HCT116 (cell line): ENCODE measurements around the gene LPCAT2. TPM values are rescaled to one million over a fixed set of nuclear protein-coding genes. Genes with fewer than 3 reads are reported as not detected.

Experiments
- ATAC-seq: fragments of 200-7000 bp; cut with Tn5 transposase; 2 replicates; pipeline ENCODE4 v1.9.1; 2020; ENCODE audit warnings: mild to moderate bottlenecking, moderate library complexity
- BruUV-seq: library from RNA; stranded (reverse); fragments of 400-500 nt; replicated peaks from 2 replicates; lab custom pipeline; 2021; lab: Mats Ljungman, UMichigan
- CTCF ChIA-PET: fragments of 300-600 bp; sonication (Branson Sonifier 250); formaldehyde crosslinking; loops from one replicate; lab custom pipeline; 2021; ENCODE audit warnings: antibody characterized with exemption; lab: Charles Lee
- POLR2A ChIA-PET: fragments of 300-600, 350-600 bp; sonication (Branson Sonifier 250); formaldehyde crosslinking; loops from one replicate; lab custom pipeline; 2021; ENCODE audit warnings: antibody characterized with exemption; lab: Charles Lee
- RAD21 ChIA-PET, 2 experiments: fragments of 300-600 bp; sonication (Branson Sonifier 250); formaldehyde crosslinking; loops; one replicate each; lab custom pipeline; 2023; ENCODE audit warnings: low total read pairs in 2 of 2; ENCODE audit not compliant: uncharacterized antibody in 2 of 2, unreplicated experiment in 2 of 2, low non-redundant PET in 1 of 2; lab: Charles Lee
- DNase-seq: peaks from one replicate; pipeline ENCODE4 v3.0.0-alpha.2; 2010; ENCODE audit warnings: low read depth, low spot score
- H2AFZ ChIP-seq: fragments of 200-600 bp; shearing (Covaris generic), sonication (generic); 2 replicates; pipeline ENCODE4 v1.6.1; 2017; ENCODE audit warnings: low read depth, mixed run types, mixed read lengths, antibody characterized with exemption, low read length; ENCODE audit not compliant: poor library complexity, severe bottlenecking
- H3K27ac ChIP-seq: 2 replicates; pipeline ENCODE4 v1.5.1; 2012; ENCODE audit warnings: low read depth, low read length
- H3K27me3 ChIP-seq: fragments of 200-600 bp; sonication (generic); 2 replicates; pipeline ENCODE4 v1.6.1; 2016; ENCODE audit warnings: mixed run types, low read length, mixed read lengths; ENCODE audit not compliant: insufficient read depth
- H3K36me3 ChIP-seq, 2 experiments: fragments of 200-500 bp in 1 of 2; fragments of 200-600 bp in 1 of 2; sonication (Bioruptor generic) in 1 of 2; sonication (generic) in 1 of 2; 2 replicates each; pipeline versions ENCODE4 v1.5.1 to v1.6.1; 2014 to 2016; ENCODE audit warnings: low read length in 2 of 2, inconsistent platforms in 1 of 2, mixed read lengths in 1 of 2, mixed run types in 1 of 2; ENCODE audit not compliant: insufficient read depth in 2 of 2, control insufficient read depth in 1 of 2
- H3K4me1 ChIP-seq, 2 experiments: fragments of 200-600 bp in 1 of 2; sonication (generic) in 1 of 2; 2 replicates each; pipeline versions ENCODE4 v1.5.1 to v1.6.1; 2012 to 2017; ENCODE audit warnings: low read length in 2 of 2, inconsistent platforms in 1 of 2, mild to moderate bottlenecking in 1 of 2, mixed read lengths in 1 of 2, mixed run types in 1 of 2, moderate library complexity in 1 of 2; ENCODE audit not compliant: insufficient read depth in 2 of 2, control insufficient read depth in 1 of 2
- H3K4me2 ChIP-seq: fragments of 200-600 bp; sonication (generic); 2 replicates; pipeline ENCODE4 v1.6.1; 2017; ENCODE audit warnings: mixed run types, low read length, mixed read lengths
- H3K4me3 ChIP-seq, 2 experiments: fragments of 200-600 bp in 1 of 2; sonication (generic) in 1 of 2; replicated peaks in 1 of 2; 2 replicates each; pipeline ENCODE4 v1.5.1; 2011 to 2016; ENCODE audit warnings: low read length in 2 of 2, control low read depth in 1 of 2, low read depth in 1 of 2, mild to moderate bottlenecking in 1 of 2, mixed read lengths in 1 of 2, mixed run types in 1 of 2
- H3K79me2 ChIP-seq: fragments of 200-600 bp; sonication (generic); 2 replicates; pipeline ENCODE4 v1.6.1; 2017; ENCODE audit warnings: mild to moderate bottlenecking, mixed run types, low read length, moderate library complexity, mixed read lengths; ENCODE audit not compliant: insufficient read depth
- H3K9ac ChIP-seq: fragments of 200-600 bp; sonication (generic); 2 replicates; pipeline ENCODE4 v1.6.1; 2016; ENCODE audit warnings: low read length, mixed read lengths
- H3K9me2 ChIP-seq: fragments of 200-600 bp; sonication (generic), shearing (Covaris generic); 2 replicates; pipeline ENCODE4 v1.6.1; 2017; ENCODE audit warnings: mixed run types, mild to moderate bottlenecking, moderate library complexity; ENCODE audit not compliant: insufficient read depth
- H3K9me3 ChIP-seq, 2 experiments: fragments of 200-500 bp in 1 of 2; fragments of 200-600 bp in 1 of 2; sonication (Bioruptor generic) in 1 of 2; sonication (generic) in 1 of 2; 2 replicates each; pipeline ENCODE4 v1.6.1; 2014 to 2017; ENCODE audit warnings: low read length in 2 of 2, mixed read lengths in 2 of 2, inconsistent platforms in 1 of 2, low read depth in 1 of 2, mild to moderate bottlenecking in 1 of 2, mixed run types in 1 of 2, moderate library complexity in 1 of 2; ENCODE audit not compliant: control insufficient read depth in 1 of 2, insufficient read depth in 1 of 2
- H4K20me1 ChIP-seq: fragments of 200-600 bp; sonication (generic), shearing (Covaris generic); 2 replicates; pipeline ENCODE4 v1.6.1; 2017; ENCODE audit warnings: mixed run types, mild to moderate bottlenecking, moderate library complexity; ENCODE audit not compliant: insufficient read depth
- EZH2 ChIP-seq: fragments of 200-600 bp; sonication (generic); IDR thresholded peaks from 2 replicates; pipeline ENCODE4 v1.6.1; 2017; ENCODE audit warnings: antibody characterized with exemption, mixed run types
- SIN3A ChIP-seq: IDR thresholded peaks from 2 replicates; pipeline ENCODE4 v1.6.1; 2012; ENCODE audit warnings: low read depth
- SP1 ChIP-seq: IDR thresholded peaks from 2 replicates; pipeline ENCODE4 v1.6.1; 2012; ENCODE audit warnings: low read depth
- intact Hi-C: fragments of 100-400 bp; cut with micrococcal nuclease; formaldehyde crosslinking; loops from 2 replicates; pipeline ENCODE4 v1.10.0; 2022
- total RNA-seq: library from RNA; stranded (reverse); gene quantifications from one replicate; pipeline ENCODE4 v1.2.1, GENCODE V29; 2021; ENCODE audit not compliant: unreplicated experiment
- TF ChIP-seq, protein P1 (sequence below), 3 experiments: fragments of 200-600 bp in 1 of 3; sonication (generic) in 1 of 3; IDR thresholded peaks in 2 of 3; conservative IDR thresholded peaks in 1 of 3; 2 replicates each; pipeline ENCODE4 v1.5.1; 2012 to 2017; ENCODE audit warnings: low read depth in 2 of 3, low read length in 2 of 3, antibody characterized with exemption in 1 of 3, borderline replicate concordance in 1 of 3, control low read depth in 1 of 3, mild to moderate bottlenecking in 1 of 3, mixed read lengths in 1 of 3, mixed run types in 1 of 3, moderate library complexity in 1 of 3; ENCODE audit not compliant: insufficient read depth in 1 of 3
- TF ChIP-seq, protein P2 (sequence below): IDR thresholded peaks from 2 replicates; pipeline ENCODE4 v1.6.1; 2011; ENCODE audit warnings: mild to moderate bottlenecking, low read length, moderate library complexity; ENCODE audit not compliant: insufficient replicate concordance; ENCODE audit errors: extremely low read depth

The LPCAT2 gene
- total RNA-seq, 1 experiment from 2014 or later, result 13.1 TPM

DNA sequence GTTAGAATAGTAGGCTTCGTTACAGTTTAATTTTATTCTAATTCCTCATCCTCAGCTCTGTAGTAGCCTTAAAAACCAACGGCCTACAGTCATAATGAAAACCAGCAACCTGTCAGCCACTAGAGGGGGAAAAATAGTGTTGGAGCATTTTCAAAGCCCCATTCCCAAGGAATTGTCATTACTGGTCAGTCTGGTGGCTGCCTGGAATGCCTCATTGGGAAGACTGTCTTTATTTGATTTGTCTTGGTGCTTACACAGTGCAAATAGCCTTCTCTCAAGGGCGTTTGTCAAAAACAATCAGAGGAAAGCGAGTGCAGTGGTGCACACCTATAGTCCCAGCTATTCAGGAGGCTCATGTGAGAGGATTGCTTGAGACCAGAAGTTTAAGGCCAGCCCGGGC is 4.7 kb downstream of the LPCAT2 start:
- RAD21 ChIA-PET, result no interaction called here

More for the DNA sequence above, 4.7 kb downstream of the LPCAT2 start:
- Histone ChIP-seq H3K4me2 (no peak overlapping the region), H4K20me1 (no peaks in the 10 kb centered on the region), H3K9me3 (peaks cover 5 to 7% of the 10 kb centered on the region in 2 experiments; a peak in 3 of 4 replicates), H3K36me3 (no peaks in the 10 kb centered on the region), H3K27ac (no peak overlapping the region), H3K9ac (no peak overlapping the region), H3K9me2 (no peaks in the 10 kb centered on the region), H3K79me2 (0 out of 2 replicates have a peak, but pooled peaks cover 2% of the 10 kb centered on the region), H2AFZ (no peak overlapping the region), H3K27me3 (no peaks in the 10 kb centered on the region), H3K4me3 (no peak overlapping the region), H3K4me1 (peaks cover 3 to 12% of the 10 kb centered on the region in 2 experiments; a peak in 3 of 4 replicates)
- TF ChIP-seq SIN3A (no peak), SP1 (no peak), EZH2 (no peak)
- TF ChIP-seq, protein P1, sequence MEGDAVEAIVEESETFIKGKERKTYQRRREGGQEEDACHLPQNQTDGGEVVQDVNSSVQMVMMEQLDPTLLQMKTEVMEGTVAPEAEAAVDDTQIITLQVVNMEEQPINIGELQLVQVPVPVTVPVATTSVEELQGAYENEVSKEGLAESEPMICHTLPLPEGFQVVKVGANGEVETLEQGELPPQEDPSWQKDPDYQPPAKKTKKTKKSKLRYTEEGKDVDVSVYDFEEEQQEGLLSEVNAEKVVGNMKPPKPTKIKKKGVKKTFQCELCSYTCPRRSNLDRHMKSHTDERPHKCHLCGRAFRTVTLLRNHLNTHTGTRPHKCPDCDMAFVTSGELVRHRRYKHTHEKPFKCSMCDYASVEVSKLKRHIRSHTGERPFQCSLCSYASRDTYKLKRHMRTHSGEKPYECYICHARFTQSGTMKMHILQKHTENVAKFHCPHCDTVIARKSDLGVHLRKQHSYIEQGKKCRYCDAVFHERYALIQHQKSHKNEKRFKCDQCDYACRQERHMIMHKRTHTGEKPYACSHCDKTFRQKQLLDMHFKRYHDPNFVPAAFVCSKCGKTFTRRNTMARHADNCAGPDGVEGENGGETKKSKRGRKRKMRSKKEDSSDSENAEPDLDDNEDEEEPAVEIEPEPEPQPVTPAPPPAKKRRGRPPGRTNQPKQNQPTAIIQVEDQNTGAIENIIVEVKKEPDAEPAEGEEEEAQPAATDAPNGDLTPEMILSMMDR (IDR thresholded peaks at IDR 0.05 in 2 of 3, conservative IDR thresholded peaks at IDR 0.05 in 1 of 3; ENCODE audit: borderline replicate concordance in 1 of 3, insufficient read depth in 1 of 3, low read depth in 2 of 3, low read length in 2 of 3), result peak in 1 of 3 experiments; percentile 30; a peak in 2 of 6 replicates
- TF ChIP-seq, protein P2, sequence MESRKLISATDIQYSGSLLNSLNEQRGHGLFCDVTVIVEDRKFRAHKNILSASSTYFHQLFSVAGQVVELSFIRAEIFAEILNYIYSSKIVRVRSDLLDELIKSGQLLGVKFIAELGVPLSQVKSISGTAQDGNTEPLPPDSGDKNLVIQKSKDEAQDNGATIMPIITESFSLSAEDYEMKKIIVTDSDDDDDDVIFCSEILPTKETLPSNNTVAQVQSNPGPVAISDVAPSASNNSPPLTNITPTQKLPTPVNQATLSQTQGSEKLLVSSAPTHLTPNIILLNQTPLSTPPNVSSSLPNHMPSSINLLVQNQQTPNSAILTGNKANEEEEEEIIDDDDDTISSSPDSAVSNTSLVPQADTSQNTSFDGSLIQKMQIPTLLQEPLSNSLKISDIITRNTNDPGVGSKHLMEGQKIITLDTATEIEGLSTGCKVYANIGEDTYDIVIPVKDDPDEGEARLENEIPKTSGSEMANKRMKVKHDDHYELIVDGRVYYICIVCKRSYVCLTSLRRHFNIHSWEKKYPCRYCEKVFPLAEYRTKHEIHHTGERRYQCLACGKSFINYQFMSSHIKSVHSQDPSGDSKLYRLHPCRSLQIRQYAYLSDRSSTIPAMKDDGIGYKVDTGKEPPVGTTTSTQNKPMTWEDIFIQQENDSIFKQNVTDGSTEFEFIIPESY, result no peak
- intact Hi-C loops, result loop anchor here (10.0 kb wide), 1 partner anchor 219 kb away; no protein-coding TSS in a partner anchor
- CTCF ChIA-PET, result no interaction called here
- POLR2A ChIA-PET, result no interaction called here
- no TSS peak for BruUV-seq
- DNase-seq, result no peak
- no peak for ATAC-seq
